PC-9 (cell line): ENCODE results near the gene TIGAR. TPM values are rescaled to one million over a fixed set of nuclear protein-coding genes. Genes with fewer than 3 reads are reported as not detected.

Experiments
- BruUV-seq: library from RNA; stranded (reverse); fragments of 400-500 nt; replicated peaks from 2 replicates; lab custom pipeline; 2021; lab: Mats Ljungman, UMichigan
- CTCF ChIA-PET: fragments of 300-600 bp; sonication (Branson Sonifier 250); formaldehyde crosslinking; loops from one replicate; lab custom pipeline; 2022; ENCODE audit warnings: antibody characterized with exemption; lab: Charles Lee
- POLR2A ChIA-PET: fragments of 300-600 bp; sonication (Branson Sonifier 250); formaldehyde crosslinking; loops from one replicate; lab custom pipeline; 2022; ENCODE audit warnings: antibody characterized with exemption; ENCODE audit not compliant: unreplicated experiment; lab: Charles Lee
- DNase-seq, 2 experiments: peaks; one replicate each; pipeline versions ENCODE4 v3.0.0 to v3.0.0-alpha.2; 2015 to 2022; ENCODE audit warnings: mixed read lengths in 1 of 2
- H2AFZ ChIP-seq: fragments of 200-600 bp; sonication (generic); 2 replicates; pipeline ENCODE4 v1.8.1; 2017; ENCODE audit warnings: antibody characterized with exemption
- H3F3A ChIP-seq: fragments of 200-600 bp; sonication (generic); 2 replicates; pipeline ENCODE4 v1.8.1; 2017; ENCODE audit warnings: antibody characterized with exemption, mild to moderate bottlenecking, low read depth; ENCODE audit not compliant: insufficient read depth
- H3K27ac ChIP-seq: fragments of 200-600 bp; sonication (generic); 2 replicates; pipeline ENCODE4 v1.6.1; 2016; ENCODE audit warnings: mixed run types
- H3K27me3 ChIP-seq: fragments of 200-600 bp; sonication (generic); 2 replicates; pipeline ENCODE4 v1.6.1; 2016; ENCODE audit warnings: low read depth, mixed run types; ENCODE audit not compliant: insufficient read depth
- H3K36me3 ChIP-seq: fragments of 200-600 bp; sonication (generic); 2 replicates; pipeline ENCODE4 v1.6.1; 2016; ENCODE audit warnings: low read depth, mixed run types
- H3K4me1 ChIP-seq: fragments of 200-600 bp; sonication (generic); replicated peaks from 2 replicates; pipeline ENCODE4 v1.6.1; 2016; ENCODE audit warnings: mixed run types; ENCODE audit not compliant: insufficient read depth
- H3K4me2 ChIP-seq: fragments of 200-600 bp; sonication (generic); 2 replicates; pipeline ENCODE4 v1.6.1; 2017; ENCODE audit warnings: mixed run types
- H3K4me3 ChIP-seq: fragments of 200-600 bp; sonication (generic); 2 replicates; pipeline ENCODE4 v1.6.1; 2016; ENCODE audit warnings: mixed run types
- H3K79me2 ChIP-seq: fragments of 200-600 bp; sonication (generic); 2 replicates; pipeline ENCODE4 v1.6.1; 2017; ENCODE audit warnings: low read depth, mixed run types
- H3K9me2 ChIP-seq: fragments of 200-600 bp; sonication (generic); 2 replicates; pipeline ENCODE4 v1.8.1; 2017; ENCODE audit warnings: mild to moderate bottlenecking; ENCODE audit not compliant: insufficient read depth
- H3K9me3 ChIP-seq: fragments of 200-600 bp; sonication (generic); 2 replicates; pipeline ENCODE4 v1.8.1; 2016; ENCODE audit warnings: low read depth; ENCODE audit not compliant: insufficient read depth
- H4K20me1 ChIP-seq: fragments of 200-600 bp; sonication (generic); 2 replicates; pipeline ENCODE4 v1.8.1; 2017; ENCODE audit not compliant: insufficient read depth
- EZH2 ChIP-seq: fragments of 200-600 bp; sonication (generic); IDR thresholded peaks from 2 replicates; pipeline ENCODE4 v1.8.0; 2017; ENCODE audit warnings: antibody characterized with exemption, low read depth
- intact Hi-C: fragments of 100-400 bp; cut with micrococcal nuclease; formaldehyde crosslinking; loops from one replicate; pipeline ENCODE4 v1.10.0; 2022; ENCODE audit not compliant: unreplicated experiment
- total RNA-seq: library from RNA; stranded (reverse); gene quantifications from 2 replicates; pipeline ENCODE4 v1.2.3, GENCODE V29; 2021
- TF ChIP-seq, protein P1 (sequence below): fragments of 200-600 bp; sonication (generic); conservative IDR thresholded peaks from 2 replicates; pipeline ENCODE4 v1.6.1; 2017; ENCODE audit warnings: mixed run types, antibody characterized with exemption, mild to moderate bottlenecking, moderate library complexity

TIGAR gene
- total RNA-seq, 1 experiment from 2014 or later: 13.2 TPM

DNA sequence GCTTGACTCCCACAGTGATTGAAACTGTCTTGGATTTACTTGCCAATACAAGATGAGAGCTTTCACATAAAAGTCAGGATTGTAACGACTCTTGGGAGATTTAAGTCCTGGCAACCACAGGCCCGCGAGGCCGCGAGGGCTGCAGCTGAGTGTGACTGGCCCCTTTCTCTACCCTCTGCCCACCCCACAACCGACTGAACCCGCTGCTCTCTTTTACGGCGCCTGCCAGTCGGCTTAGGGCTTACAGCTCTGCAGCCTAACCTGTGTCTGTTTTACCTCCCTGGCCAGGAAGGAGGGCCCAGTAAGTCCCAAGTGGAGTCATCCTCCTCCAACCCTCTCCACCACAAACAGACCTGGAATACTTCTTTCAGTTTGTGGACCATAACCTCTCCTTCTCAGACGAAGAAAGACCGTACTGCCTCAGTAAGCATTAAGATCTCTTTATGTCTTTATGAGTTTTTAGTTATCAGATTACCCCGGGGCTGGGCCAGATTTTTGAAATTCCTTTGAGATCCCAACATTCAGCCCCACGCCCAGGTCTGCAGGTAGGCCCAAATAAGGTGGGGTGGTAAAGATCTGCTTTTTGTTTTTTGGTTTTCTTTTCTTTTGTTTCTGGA lies 12.6 kb upstream of the TIGAR start:
- Histone ChIP-seq H3K79me2 (no peaks in the 10 kb centered on the region), H3K9me2 (no peaks in the 10 kb centered on the region), H3K27ac (no peak overlapping the region), H3K9me3 (no peaks in the 10 kb centered on the region), H3K36me3 (no peaks in the 10 kb centered on the region), H3K4me3 (0 out of 2 replicates have a peak overlapping the region, but pooled peaks have one; percentile 23), H3K27me3 (peaks cover 38% of the 10 kb centered on the region), H2AFZ (no peak overlapping the region; the same call in 1 of the 2 replicates), H3F3A (no peaks in the 10 kb centered on the region), H3K4me1 (peaks cover 10% of the 10 kb centered on the region; the same call in 1 of the 2 replicates), H3K4me2 (peak overlapping the region; percentile 65), H4K20me1 (no peaks in the 10 kb centered on the region)
- TSS peak; percentile 78 for BruUV-seq
- ChIA-PET POLR2A (no interaction called here), CTCF (interaction anchor here (0.7 to 0.8 kb wide), 2 partner anchors 12 to 219 kb away, joined by 3 to 7 read pairs; no protein-coding TSS in a partner anchor)
- intact Hi-C loops: loop anchor here (1.0 to 5.0 kb wide), 5 partner anchors 12 to 694 kb away; no protein-coding TSS in a partner anchor
- no peak for TF ChIP-seq EZH2
- TF ChIP-seq, protein P1, sequence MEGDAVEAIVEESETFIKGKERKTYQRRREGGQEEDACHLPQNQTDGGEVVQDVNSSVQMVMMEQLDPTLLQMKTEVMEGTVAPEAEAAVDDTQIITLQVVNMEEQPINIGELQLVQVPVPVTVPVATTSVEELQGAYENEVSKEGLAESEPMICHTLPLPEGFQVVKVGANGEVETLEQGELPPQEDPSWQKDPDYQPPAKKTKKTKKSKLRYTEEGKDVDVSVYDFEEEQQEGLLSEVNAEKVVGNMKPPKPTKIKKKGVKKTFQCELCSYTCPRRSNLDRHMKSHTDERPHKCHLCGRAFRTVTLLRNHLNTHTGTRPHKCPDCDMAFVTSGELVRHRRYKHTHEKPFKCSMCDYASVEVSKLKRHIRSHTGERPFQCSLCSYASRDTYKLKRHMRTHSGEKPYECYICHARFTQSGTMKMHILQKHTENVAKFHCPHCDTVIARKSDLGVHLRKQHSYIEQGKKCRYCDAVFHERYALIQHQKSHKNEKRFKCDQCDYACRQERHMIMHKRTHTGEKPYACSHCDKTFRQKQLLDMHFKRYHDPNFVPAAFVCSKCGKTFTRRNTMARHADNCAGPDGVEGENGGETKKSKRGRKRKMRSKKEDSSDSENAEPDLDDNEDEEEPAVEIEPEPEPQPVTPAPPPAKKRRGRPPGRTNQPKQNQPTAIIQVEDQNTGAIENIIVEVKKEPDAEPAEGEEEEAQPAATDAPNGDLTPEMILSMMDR: no peak
- peak; percentile 44 to 67 for DNase-seq

DNA sequence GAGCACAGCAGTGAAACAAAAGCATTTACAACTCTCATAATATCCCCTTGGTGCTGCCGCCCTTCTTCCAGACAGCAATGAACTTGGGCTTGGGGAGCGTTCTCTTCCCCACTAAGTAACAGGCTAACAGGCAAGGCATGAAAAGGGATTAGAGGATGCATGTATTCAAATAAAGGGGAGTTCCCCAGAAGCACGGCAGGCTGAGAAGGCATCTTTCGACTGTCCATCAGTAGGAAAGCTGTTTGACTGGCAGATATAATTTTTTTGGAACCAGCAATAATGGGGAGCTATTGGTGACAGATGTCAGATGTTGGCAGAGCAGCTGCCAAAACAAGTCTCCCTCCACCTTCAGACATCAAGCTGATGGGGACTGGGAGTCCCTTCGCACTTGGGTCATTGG lies 9.2 kb upstream of the TIGAR start:
- H3K27me3 ChIP-seq: peaks cover 18% of the 10 kb centered on the region
- TF ChIP-seq, protein P1: no peak
- no peak for TF ChIP-seq EZH2
- no peaks in the 10 kb centered on the region for H3F3A ChIP-seq
- H3K4me1 ChIP-seq: peaks cover 10% of the 10 kb centered on the region; the same call in 1 of the 2 replicates
- BruUV-seq: no TSS peak
- H3K4me2 ChIP-seq: no peak overlapping the region
- H3K36me3 ChIP-seq: no peaks in the 10 kb centered on the region
- no peaks in the 10 kb centered on the region for H3K9me2 ChIP-seq
- no peak for DNase-seq
- H3K4me3 ChIP-seq: no peak overlapping the region
- no peak overlapping the region for H3K27ac ChIP-seq
- no peaks in the 10 kb centered on the region for H3K79me2 ChIP-seq
- H4K20me1 ChIP-seq: no peaks in the 10 kb centered on the region
- ChIA-PET CTCF (no interaction called here), POLR2A (no interaction called here)
- H3K9me3 ChIP-seq: no peaks in the 10 kb centered on the region
- intact Hi-C loops: no loop called here
- H2AFZ ChIP-seq: no peak overlapping the region

DNA sequence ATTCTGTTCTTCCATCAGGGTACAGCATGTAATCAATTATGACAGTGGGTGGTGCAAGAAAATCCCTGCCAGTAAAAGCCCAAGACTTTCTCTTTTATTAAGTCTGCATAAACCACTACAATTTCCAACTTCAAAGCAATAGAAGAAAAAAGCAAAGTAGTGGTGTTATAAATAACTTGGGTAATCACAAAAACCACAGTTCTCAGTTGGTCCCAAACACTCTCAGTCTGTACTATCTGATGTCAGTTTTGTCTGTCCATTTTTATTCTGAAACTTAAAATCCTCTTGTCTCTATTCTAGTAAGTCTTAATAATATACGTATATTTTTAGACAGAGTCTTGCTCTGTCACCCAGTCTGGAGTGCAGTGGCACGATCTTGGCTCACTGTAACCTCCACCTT lies 8.8 kb upstream of the TIGAR start:
- TF ChIP-seq EZH2: no peak
- TF ChIP-seq, protein P1: no peak
- BruUV-seq: no TSS peak
- H3K27ac ChIP-seq: no peak overlapping the region
- no peak overlapping the region for H3K4me2 ChIP-seq
- no peaks in the 10 kb centered on the region for H3F3A ChIP-seq
- ChIA-PET CTCF (interaction anchor here (0.9 kb wide), 1 partner anchor 35 kb away, joined by 3 read pairs; no protein-coding TSS in a partner anchor), POLR2A (no interaction called here)
- no peaks in the 10 kb centered on the region for H3K79me2 ChIP-seq
- no peak overlapping the region for H2AFZ ChIP-seq
- H3K9me2 ChIP-seq: no peaks in the 10 kb centered on the region
- H4K20me1 ChIP-seq: no peaks in the 10 kb centered on the region
- intact Hi-C loops: no loop called here
- H3K9me3 ChIP-seq: no peaks in the 10 kb centered on the region
- DNase-seq: no peak
- H3K4me3 ChIP-seq: no peak overlapping the region
- H3K36me3 ChIP-seq: no peaks in the 10 kb centered on the region
- peaks cover 14% of the 10 kb centered on the region for H3K27me3 ChIP-seq
- peaks cover 10% of the 10 kb centered on the region; the same call in 1 of the 2 replicates for H3K4me1 ChIP-seq
